H1 (cell line): ENCODE results near the gene QRICH2. TPM values are rescaled to one million over a fixed set of nuclear protein-coding genes. Genes with fewer than 3 reads are reported as not detected.

Source experiments
- BACH1 ChIP-seq: IDR thresholded peaks from 2 replicates; pipeline ENCODE4 v1.6.1; 2012; ENCODE audit warnings: low read length, improper control_type of control experiment
- CBX5 ChIP-seq: fragments of 300-800, 300-1000 bp; sonication (generic); IDR thresholded peaks from 2 replicates; pipeline ENCODE4 v1.7.1; 2016; ENCODE audit warnings: antibody characterized with exemption, low read length, low read depth
- CHD2 ChIP-seq: IDR thresholded peaks from 2 replicates; pipeline ENCODE4 v1.6.1; 2012; ENCODE audit warnings: low read length, improper control_type of control experiment
- KDM1A ChIP-seq: fragments of 200-600, 300-600 bp; sonication (generic); IDR thresholded peaks from 2 replicates; pipeline ENCODE4 v1.7.1; 2016; ENCODE audit warnings: mild to moderate bottlenecking, low read length, borderline replicate concordance
- KDM4A ChIP-seq: IDR thresholded peaks from one replicate; pipeline ENCODE4 v1.7.1; 2012; ENCODE audit warnings: low read depth, mild to moderate bottlenecking, moderate library complexity, low read length, inconsistent platforms; ENCODE audit not compliant: severe bottlenecking
- RXRA ChIP-seq: IDR thresholded peaks from 2 replicates; pipeline ENCODE4 v1.6.1; 2011; ENCODE audit warnings: low read depth, mild to moderate bottlenecking, low read length, moderate library complexity; ENCODE audit not compliant: insufficient read depth
- SIRT6 ChIP-seq: IDR thresholded peaks from one replicate; pipeline ENCODE4 v1.7.1; 2012; ENCODE audit warnings: low read length, inconsistent platforms
- polyA plus RNA-seq, 7 experiments: library from polyadenylated mRNA; depleted of rRNA in 3 of 7; stranded (reverse) in 5 of 7; unstranded in 2 of 7; fragments of >200 nt in 5 of 7; fragments of 200-250 nt in 2 of 7; gene quantifications; 1 replicate in 5 of 7; 2 replicates in 1 of 7; 4 replicates in 1 of 7; pipeline versions ENCODE4 v1.2.1 to v1.2.3, GENCODE V29; 2011 to 2013; ENCODE audit warnings: missing spikeins in 2 of 7, mixed read lengths in 2 of 7
- total RNA-seq: library from RNA; stranded (reverse); fragmentation: NEBNext Ultra II Directional; extraction: Animal tissue kit (Norgen Biotek cat#: 25700); gene quantifications from 2 replicates; pipeline ENCODE4 v1.2.1, GENCODE V29; 2021
- TF ChIP-seq, protein P1 (sequence below): IDR thresholded peaks from 2 replicates; pipeline ENCODE4 v1.6.1; 2012; ENCODE audit warnings: inconsistent platforms
- TF ChIP-seq, protein P2 (sequence below): IDR thresholded peaks from 2 replicates; pipeline ENCODE4 v1.6.1; 2012; ENCODE audit warnings: inconsistent platforms

Gene QRICH2
- total and polyA plus RNA-seq, 2 of the 8 experiments (the other 6 are each of a cell fraction or from before 2014, with no cell fraction given), result 2.8 to 3.8 TPM

DNA sequence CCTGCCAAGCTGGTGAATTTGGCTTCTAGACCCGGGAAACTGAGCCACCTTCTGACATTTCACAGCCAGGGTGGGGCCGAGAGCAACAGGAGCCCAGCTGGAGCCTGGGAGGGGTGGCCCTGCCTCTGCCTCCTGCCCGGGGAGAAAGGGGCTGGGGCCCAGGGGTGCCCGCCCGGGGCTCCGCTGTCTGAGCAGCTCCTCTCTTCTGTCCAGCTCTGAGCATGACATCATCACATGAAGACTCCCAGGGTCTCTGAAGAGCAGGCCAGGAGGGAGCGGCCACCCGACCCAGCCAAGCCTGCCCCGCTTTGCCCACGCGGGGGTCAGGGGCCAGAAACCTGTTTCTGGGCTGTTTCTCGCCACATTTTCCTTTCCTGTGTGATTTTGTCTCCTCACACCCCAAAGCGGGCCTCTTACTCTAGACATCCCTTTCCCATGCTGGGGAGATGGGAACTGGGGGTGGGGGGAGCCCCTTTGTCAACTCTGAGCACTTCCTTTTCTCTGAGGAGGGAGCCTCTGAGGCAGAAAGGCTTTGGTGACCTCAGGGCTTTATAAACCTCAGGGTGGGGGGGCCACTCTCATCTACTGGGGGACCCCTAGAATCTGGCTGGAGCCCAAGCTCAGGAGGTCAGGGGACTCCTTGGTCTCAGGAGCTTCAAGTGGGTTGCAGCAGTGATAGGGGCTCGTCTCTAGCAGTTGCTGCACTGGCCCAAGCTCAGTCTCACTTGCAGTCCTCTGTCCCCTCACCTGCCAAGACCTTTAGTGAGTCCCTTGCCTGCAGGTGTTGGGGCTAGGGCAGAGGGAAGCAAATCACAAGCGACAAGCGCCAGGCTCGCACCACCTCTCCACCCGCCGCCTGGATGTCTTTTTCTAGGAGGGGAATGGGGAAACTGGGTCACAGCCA, 35.3 kb downstream of the QRICH2 start (continued):
- TF ChIP-seq RXRA, result no peak
- TF ChIP-seq KDM4A, result no peak
- TF ChIP-seq, protein P1, sequence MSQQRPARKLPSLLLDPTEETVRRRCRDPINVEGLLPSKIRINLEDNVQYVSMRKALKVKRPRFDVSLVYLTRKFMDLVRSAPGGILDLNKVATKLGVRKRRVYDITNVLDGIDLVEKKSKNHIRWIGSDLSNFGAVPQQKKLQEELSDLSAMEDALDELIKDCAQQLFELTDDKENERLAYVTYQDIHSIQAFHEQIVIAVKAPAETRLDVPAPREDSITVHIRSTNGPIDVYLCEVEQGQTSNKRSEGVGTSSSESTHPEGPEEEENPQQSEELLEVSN, result no peak
- no peak for TF ChIP-seq CHD2
- no peak for TF ChIP-seq SIRT6
- no peak for TF ChIP-seq CBX5
- no peak for TF ChIP-seq BACH1
- TF ChIP-seq, protein P2, sequence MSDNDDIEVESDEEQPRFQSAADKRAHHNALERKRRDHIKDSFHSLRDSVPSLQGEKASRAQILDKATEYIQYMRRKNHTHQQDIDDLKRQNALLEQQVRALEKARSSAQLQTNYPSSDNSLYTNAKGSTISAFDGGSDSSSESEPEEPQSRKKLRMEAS, result no peak
- TF ChIP-seq KDM1A, result no peak
